DLD1 (cell line): ENCODE measurements around the gene CSK.

ENCODE experiments used
- in situ Hi-C: cut with HindIII; loops from 2 replicates; pipeline ENCODE4 v1.10.0; 2017; ENCODE audit warnings: low sequenced_read_pairs

Gene CSK

DNA sequence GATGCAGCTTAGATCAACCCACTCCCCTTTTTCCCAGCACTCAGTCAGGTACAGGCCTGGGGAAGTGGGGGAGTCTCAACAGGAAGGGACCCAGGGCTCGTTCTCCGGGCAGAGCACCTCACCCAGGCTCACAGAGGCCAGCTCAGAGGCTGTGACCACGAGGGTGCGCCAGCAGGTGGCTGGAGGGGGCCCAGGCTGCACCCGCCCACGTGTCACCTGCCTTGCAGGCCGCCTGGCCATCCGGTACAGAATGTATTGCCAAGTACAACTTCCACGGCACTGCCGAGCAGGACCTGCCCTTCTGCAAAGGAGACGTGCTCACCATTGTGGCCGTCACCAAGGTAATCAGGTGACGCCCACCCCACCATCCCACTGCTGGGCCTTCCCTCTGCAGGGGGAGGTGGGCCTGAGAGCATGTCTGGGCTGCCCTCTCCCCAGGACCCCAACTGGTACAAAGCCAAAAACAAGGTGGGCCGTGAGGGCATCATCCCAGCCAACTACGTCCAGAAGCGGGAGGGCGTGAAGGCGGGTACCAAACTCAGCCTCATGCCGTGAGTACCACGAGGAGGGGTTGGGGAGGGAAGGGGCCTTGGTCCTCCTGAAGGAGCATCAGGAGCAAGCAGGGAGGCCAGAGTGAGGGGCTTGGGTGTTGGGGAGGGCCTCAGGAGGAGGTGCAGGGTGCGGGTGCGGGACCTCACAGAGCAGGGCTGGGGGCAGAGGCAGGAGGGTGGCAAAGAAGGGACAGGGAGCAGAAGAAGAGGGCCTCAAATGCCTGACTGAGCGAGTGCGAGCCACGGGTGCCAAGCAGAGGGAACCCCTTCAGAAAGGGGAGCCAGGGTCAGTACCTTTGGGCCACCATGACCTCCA is 16.7 kb downstream of the CSK start:
- in situ Hi-C loops = no loop called here

DNA sequence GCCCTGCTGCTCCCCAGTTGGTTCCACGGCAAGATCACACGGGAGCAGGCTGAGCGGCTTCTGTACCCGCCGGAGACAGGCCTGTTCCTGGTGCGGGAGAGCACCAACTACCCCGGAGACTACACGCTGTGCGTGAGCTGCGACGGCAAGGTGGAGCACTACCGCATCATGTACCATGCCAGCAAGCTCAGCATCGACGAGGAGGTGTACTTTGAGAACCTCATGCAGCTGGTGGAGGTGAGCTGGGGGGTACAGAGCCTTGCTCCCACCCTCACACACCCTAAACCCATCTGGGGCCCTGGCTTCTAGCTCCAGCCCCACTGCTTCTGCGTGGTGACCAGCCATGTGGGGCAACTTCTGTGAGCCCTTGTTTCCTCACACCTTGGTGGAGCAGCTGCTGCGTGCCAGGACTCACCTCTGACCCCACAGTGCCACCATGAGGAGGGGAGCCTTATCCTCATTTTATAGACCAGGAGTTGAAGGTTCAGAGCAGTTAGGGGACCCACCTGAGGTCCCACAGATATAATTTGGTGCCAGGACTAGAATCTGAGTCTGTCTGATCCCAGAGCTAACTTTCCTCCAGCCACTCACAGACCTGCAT is 17.5 kb downstream of the CSK start:
- in situ Hi-C loops = no loop called here

- in situ Hi-C loops = no loop called here
Observed at GRCh38 chr15:74799856-74800558, 18.1 kb downstream of the CSK start.

GRCh38 chr15:74800559-74801094 is 18.7 kb downstream of the CSK start:
- in situ Hi-C loops = no loop called here

DNA sequence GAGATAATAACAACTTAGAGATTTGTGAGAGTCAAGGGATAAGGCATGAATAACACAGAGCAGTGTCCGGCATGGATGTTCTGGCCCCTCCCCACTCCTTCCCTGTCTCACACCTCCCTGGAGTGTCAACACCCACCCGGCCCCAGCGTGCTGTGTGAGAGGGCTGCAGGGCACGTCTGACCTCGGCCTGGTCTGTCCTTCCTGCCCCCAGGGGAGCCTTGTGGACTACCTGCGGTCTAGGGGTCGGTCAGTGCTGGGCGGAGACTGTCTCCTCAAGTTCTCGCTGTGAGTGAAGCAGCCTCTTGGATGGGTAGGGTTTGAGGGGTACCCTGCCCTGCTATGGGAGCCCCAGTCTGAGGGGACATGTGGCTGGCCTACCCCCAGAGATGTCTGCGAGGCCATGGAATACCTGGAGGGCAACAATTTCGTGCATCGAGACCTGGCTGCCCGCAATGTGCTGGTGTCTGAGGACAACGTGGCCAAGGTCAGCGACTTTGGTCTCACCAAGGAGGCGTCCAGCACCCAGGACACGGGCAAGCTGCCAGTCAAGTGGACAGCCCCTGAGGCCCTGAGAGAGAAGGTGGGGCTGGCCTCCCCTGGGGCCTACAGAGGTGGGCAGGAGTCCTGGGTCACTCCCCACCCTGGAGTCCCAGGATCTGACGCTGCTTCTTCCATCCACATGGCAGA is 19.6 kb downstream of the CSK start:
- in situ Hi-C loops = no loop called here

GRCh38 chr15:74802290-74802689 is 20.4 kb downstream of the CSK start:
- in situ Hi-C loops = no loop called here

GRCh38 chr15:74802862-74803447 is 21.1 kb downstream of the CSK start:
- in situ Hi-C loops = no loop called here

- in situ Hi-C loops = no loop called here
Observed at GRCh38 chr15:74804935-74805334, 23.1 kb downstream of the CSK start.

- in situ Hi-C loops = no loop called here
Observed at GRCh38 chr15:74807282-74807681, 25.4 kb downstream of the CSK start.

- in situ Hi-C loops = no loop called here
Observed at GRCh38 chr15:74808078-74808839, 26.4 kb downstream of the CSK start.

GRCh38 chr15:74808840-74809229 is 27.0 kb downstream of the CSK start:
- in situ Hi-C loops = no loop called here

DNA sequence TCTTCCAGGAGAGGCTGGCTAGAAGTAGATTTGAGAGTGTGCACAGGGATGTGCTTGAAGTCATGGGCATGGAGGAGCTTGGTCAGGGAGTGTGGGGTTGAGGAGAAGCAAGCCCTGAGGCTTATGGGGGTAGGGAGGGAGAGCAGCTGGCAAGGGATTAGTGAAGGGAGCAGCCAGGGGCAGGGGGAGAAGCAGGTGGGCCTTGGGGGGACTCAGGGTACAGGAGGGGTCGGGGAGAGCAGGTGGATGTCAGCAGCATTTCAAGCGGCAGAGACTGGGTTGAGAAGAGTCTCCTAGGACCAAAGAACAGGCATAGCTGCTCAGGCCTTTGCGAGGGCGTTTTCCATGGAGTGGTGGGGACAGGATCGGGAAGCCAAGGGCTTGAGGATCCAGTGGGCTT is 27.4 kb downstream of the CSK start:
- in situ Hi-C loops = no loop called here

DNA sequence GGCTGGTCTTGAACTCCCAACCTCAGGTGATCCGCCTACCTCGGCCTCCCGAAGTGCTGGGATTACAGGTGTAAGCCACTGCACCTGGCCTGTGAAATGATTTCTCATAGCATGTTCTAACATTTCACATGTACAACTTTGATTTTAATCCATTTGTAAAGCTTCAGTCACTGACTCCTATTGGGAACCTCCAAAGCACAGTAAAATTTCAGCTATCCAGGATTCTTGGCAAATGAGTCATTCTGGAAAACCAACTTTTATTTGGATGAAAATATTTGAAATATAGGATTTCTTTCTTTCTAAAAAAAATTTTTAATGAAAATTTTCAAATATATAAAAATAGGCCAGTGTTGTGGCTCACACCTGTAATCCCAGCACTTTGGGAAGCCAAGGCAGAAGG is 28.1 kb downstream of the CSK start:
- in situ Hi-C loops = loop anchor here (10.0 kb wide), 2 partner anchors 55 to 95 kb away; partner anchors contain the start of gene FAM219B

GRCh38 chr15:74812533-74812932 is 30.7 kb downstream of the CSK start, which contains the start of gene LMAN1L:
Gene LMAN1L (plus strand): TSS chr15:74812835. CDS start chr15:74812855, 20 bp downstream.
- in situ Hi-C loops = loop anchor here (10.0 kb wide), 2 partner anchors 58 to 92 kb away; partner anchors contain the start of gene FAM219B

DNA sequence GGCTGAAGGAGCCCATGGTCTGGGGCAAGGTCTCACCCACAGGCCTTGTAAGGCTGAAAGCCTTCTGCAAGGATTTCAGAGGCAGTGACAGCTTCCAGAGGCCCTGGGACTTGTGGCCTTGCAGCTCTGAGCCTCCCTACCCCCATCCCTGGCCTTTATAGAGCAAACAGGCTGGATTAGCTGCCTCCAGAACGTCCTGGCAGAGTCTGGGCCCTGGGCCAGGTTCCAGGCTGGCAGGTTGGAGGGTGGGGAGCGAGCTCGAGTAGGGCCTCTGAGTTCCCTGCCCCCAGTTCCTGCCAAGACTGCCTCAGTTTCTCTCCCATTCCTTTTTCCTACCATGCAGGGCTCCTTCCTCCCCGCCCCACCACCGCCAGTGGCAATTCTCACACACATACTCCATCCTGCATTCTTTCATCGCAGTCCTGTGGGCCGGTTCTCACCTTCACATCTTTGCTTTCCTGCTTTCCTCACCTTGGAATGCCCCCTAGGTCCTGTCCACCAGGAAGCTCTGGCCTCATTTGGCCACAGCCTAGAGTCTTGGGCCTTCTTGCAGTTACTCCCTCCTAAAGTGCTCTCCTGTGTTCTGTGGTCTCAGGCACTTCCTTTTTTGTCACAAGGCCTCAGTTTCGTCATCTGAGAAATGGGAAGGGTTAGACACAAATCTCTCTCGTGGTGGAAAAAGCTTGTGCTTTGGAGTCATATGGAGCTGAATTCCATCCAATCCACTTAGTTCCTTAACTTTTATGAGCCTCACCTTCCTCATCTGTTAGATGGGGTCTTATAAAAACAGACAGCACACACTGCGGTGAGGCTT is 33.4 kb downstream of the CSK start:
- in situ Hi-C loops = loop anchor here (10.0 kb wide), 2 partner anchors 61 to 89 kb away; partner anchors contain the start of gene FAM219B

- in situ Hi-C loops = loop anchor here (10.0 kb wide), 2 partner anchors 61 to 89 kb away; partner anchors contain the start of gene FAM219B
Observed at GRCh38 chr15:74815961-74816360, 34.1 kb downstream of the CSK start.

DNA sequence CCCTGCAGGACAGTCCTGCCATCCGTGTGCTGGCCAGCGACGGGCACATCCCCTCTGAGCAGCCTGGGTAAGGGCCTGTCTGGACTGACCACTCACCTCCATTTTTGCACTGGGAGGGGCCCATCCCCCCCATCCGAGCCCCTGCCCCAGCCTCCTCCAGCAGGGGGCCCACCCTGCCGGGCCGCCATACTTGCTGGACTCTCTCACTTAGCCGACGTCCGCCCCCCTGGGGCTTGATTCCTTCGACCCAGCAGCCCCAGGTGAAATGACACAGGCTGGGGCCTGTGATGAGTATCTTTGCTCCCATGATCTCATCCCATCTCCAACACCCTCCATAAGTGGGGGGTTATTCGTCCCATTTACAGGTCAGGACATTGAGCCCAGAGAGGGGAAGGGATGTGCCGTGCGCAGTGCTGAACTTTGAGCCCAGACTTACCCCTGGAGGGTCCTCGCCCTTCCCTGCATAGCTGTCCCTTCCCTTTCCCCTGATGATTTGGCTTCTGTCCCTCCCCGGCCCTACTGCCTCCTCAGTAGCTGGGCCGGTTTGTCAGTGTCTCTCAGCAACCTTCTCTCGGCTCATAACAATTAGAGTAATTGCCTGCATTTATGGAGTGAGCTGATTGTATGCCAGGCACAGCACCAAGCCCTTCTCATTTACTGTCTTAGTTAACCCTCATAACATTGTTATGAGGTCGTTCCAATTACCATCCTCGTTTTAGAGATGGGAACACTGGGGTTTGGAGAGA is 34.9 kb downstream of the CSK start:
- in situ Hi-C loops = loop anchor here (10.0 kb wide), 2 partner anchors 62 to 88 kb away; partner anchors contain the start of gene FAM219B

DNA sequence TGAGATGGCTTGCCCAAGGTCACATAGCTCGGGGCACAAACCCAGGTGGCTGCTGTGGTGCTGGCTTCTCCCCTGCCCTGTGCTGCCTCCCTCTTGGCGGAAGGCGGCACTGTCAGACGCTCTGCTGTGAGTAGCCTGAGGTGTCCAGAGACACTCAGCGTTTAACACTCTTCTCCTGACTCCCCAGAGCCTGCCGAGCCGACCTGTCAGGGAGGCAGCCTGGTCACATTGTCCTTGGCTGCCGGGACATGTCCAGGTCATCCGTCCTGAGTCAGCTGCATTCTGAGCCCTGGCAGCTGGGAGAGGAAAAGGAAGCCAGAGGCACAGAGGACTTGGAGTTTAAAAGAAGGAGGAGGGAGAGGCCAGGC is 35.5 kb downstream of the CSK start:
- in situ Hi-C loops = loop anchor here (10.0 kb wide), 2 partner anchors 63 to 87 kb away; partner anchors contain the start of gene FAM219B
